AML-193 (cell line): ENCODE measurements around the gene HOXB3.

ENCODE experiments used
- DNase-seq, 2 experiments: peaks; one replicate each; lab custom pipeline; 2025; lab: John Stamatoyannopoulos, UW

HOXB3 gene

DNA sequence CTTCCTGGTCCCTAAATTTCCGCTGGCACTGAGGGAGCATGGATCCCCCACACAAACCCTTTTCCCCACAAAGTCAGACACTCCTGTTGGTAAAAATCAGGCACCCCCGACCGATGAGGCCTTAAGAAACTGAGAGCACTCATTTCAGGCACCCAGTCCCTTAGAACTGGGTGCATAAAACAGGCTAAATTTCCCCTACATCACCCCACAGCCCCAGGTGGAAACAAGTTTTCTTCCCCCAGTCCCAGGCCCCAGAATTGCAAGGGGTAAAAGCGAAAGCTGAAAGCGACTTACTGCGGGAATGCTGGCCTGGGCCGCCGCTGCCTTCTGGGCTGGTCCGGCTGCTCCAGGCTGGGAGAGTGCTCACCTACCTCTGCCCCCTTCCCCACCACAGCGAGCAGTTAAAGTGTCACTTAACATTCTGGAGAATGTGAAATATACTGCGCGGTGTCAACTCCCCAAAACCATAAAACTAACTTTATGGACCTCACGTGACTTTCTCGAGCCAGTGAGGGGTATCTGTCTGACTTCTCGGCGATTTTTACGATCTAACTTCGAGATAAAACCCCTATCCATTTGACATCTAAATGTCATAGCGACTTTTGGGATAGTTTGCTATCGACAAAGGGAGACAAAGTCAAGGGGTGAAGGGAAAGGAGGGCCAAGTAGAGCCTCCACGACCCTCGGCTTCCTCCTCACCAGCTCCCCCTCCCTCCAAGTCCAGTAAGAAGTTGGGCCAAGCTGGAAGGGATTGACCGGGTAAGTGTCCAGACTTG is at the start of gene HOXB3:
HOXB3 (minus strand) TSS at position 411 of the 776 bp plus-strand sequence. CDS start 37,767 bp downstream, outside the sequence.
- DNase-seq = no peak

DNA sequence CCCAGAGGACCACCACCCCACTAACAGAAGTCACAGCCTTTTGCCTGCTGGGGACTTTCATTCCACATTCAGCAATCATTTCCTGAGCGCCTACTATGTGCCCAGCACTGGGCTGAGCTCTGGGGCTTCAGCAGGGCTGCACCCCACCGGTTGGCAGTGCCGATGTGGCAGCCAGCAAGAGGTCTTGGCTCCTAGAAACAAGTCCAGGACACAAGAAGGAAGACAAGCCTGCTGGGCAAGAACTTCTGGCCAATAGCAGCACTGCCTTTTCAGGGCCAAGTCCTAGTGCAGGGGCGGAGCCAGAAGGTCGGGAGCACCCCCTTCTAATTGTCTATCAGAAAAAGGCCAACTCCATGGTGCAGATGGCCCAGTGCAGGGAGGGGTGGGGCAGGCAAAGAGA is 49.1 kb upstream of the HOXB3 start:
- no peak for DNase-seq

DNA sequence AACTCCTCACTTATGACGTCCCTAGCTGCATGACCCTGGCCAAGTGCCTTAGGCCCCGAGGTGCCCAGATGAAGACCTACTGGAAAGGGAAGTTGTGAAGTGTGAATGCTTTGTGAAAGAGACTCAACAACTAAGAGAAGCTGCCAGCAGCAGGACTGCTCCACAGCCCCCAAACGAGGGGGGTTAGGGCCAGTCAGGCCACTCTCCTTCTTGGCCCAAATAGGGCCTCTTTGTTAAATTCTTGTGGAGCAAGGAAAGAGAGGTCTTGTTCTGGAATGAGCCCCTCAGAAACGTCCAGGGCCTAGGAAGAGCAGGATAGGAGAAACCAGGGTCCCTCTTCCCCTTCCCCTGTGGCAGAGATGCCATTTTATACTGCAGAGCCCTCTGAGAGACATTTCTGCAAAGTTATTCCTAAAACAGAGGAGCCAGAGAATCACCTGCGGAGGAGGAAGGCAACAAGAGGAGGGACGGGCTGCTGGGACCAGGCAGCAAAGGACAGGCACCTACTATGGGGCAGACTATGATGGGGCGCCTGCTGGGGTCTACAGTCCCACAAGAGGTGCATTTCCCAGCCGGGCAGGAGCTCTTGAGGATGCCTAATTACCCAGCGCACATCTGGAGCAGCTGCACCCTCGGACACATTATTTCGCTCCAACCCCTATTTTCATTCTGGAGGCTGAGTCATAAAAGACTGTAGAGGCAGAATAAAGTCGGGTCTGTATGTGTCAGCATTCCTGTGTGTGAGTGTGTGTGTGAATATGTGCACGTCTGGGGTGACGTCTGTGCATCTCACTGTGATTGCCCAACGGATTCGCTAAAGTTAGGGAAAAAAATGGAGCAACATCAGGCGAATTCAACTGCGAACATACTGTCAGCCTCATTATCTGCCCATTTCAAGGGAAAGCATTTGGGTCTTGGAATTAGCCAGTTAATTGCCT is 47.6 kb upstream of the HOXB3 start:
- no peak for DNase-seq

DNA sequence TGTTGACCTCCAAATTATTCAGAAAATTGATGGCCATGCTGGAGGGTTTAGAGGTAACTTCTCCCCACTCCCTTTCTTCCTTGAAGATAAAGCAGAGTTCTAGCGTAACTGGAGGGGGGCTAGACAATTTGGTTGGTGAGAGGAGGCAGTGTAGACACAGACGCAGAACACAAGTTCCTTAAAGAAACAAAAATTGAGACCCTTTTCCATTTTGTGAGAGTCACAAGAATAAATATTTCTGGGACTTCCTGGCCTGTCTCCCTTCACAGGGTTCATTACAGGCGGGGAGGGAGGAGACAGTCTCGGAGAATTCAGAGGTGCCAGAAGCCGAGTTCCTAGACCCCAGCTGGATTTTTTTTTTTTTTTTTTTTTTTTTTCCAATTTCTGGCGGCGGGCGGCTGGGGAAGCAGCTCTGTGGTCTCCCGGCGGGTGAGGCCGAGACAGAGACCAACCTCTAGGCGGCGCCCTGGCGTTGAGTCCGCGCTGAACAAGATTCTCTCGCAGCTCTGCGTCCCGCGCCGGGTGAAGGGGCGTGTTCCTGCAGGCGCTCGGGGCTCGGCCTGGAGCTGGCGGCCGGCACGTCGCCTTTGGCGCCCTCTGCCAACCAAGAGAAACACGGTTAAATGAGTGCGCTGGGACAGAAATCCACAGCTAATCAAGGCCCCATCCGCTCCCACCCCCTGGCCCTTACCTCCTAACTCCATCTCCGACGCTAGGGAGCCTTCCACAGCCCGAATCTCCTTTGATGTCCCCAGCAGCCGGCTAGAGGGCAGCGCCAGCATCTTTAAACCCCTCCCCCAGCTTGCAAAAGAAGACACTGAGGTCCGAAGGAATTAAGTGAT is 46.4 kb upstream of the HOXB3 start:
- peak; percentile 86 to 91 for DNase-seq

DNA sequence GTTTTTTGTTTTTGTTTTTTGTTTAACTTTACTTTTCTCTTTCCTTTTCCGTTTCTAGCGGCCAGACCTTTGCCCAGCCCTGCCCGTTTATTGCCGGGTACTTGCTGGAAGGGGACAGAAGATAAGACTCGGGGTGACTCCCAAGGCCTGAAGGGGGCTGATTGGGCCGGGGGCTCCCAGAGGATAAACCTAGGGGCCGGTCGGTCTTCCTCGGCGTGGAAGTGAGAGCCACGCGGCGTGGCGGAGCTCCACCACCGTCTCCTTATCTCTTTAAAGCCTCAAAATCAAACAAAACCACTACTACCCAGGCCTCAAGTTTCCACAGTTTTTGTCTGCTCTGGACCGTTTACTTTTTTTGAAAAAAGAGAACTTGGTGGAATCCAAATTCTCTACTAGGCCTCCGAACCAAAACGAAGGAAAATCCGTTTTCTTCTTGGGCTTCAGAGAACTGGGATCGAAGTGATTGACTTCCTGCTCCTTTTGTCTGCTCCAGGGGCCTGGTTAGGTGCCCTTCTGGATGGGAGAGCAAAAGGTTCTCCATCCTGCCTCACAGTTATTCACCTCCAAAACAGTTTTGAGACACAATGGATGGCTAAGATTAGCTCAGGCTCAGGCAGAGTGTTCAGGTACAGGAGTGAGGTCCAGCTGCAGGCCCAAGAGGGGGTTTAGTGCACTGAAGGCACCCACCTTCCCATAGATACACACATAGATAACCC is 44.6 kb upstream of the HOXB3 start:
- DNase-seq = no peak

DNA sequence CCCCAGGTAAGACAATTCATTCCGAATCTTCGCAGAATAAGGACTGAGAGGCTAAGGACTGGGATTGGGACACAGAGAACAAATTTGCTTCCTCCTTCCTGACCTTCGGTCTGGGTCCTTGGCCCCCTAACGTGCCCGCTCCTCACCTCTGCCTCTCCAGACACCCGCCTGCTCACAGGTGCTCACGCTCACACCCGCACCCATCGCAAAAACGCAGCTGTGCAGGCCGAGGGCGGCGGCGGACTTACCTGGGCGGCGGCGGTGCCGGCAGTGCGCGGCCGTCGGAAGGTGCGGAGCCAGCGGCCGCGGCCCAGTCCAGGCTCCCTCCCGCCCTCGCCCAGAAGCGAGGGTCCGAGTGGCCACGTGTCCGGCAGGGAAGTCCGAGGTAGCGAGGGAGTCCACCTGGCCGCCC is 43.2 kb upstream of the HOXB3 start:
- DNase-seq = no peak

DNA sequence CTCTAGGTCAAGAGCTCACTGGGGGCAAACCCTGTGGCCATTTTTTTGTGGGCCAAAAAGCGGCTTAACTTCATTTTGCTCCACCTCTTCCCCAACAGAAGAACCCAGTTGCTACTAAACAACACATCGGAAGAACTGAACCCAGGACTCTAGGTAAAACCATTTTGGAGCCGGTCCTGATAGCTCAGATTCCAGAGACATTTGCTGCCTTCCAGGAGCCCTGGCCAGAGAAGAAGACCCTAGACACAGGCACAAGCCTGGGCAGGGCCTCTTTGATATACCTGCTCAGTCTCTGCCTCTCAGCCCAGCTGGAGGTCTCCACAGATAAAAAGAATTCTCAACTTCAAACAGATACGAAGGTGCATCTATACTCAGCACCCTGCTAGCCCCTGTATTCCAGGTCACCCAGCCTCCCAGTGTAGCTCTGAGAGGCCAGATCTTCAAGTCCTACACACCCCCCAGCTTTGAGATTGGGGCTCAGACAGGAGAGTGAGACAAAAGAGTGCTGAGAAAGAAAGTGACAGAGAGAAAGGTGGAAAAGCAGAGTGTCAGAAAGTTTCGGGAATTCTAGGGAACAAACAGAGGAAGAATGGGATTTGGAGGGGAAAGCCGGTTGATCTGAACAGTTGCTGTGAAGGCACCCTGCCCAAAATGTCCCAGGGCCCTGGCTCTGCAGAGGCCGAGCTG is 42.7 kb upstream of the HOXB3 start:
- no peak for DNase-seq

DNA sequence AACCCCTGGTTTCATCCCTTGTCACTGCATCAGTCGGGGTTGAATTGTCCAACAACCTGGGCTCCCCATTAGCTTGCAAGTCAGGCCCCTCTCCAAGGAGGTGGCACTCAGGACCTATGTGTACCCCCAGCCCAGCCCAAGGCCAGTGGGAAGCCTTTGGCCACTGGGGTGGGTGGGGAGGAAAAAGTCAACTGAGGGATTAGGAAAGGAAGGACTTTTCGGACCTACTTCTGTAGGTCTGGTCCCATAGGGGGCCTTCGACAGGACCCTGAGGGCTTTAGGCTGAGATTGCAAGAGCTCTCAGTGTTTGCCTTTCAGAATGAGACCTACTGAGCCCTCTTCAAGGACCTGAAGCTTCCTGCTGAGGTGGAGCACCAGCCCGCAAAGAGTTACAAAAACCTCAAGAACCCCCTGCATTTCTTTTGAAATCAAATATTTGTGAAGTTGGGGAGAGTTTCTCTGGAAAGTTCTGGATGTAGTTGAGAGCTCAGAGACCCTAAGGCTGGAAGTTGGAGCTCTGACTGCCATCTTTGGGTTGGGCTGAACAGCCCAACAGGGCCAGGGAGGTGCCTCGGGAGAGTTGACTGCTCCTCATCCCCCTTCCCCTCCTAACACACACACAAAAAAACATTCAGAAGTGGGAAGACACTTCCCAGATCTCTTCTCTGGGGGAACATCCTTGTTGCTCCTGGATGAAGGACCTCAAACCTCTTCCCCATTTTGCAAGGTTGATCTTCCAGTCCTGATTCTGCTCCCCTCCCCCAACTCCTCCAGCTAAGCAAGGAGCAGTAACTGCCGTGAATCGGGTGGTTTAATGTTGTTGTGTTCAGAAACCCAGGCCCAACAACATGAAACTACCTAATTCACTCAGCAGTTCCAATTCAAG is 41.9 kb upstream of the HOXB3 start:
- no peak for DNase-seq

DNA sequence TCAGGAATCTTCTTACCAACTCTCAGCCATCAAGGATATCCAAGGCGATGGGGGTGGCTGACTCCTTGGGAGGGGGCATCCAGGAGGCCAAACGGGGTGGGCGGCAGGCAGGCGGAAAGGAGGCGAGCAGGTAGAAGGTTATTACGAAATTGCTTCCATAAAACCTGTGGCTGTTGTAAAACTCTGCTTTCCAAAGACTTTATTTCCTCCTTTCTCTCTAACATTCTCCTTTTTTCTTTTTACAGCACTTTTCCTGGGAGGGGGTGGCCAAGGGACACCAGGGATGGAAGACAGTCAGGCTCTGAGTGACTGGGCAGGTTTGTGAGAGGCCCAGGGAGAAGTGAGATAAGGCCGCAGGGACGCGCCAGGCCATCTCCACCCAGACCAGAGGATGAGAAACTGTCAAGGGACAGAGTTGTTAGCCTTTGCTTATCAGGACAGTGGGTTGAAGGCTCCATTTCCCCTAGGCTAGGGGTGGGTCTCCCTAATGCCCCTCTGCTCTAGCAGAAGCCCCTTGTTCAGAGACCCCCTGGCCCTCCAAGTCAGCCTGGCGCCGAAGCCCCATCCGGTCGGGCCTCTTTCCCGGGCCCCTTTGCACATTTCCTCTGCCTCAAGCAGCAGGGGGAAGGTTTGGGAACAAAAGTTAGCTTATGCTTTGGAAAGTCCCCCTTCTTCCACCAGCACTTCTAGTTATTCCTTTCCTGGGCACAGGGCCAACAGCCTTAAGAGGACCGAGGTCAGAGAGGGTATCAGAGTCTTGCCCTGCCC is 41.1 kb upstream of the HOXB3 start:
- no peak for DNase-seq

DNA sequence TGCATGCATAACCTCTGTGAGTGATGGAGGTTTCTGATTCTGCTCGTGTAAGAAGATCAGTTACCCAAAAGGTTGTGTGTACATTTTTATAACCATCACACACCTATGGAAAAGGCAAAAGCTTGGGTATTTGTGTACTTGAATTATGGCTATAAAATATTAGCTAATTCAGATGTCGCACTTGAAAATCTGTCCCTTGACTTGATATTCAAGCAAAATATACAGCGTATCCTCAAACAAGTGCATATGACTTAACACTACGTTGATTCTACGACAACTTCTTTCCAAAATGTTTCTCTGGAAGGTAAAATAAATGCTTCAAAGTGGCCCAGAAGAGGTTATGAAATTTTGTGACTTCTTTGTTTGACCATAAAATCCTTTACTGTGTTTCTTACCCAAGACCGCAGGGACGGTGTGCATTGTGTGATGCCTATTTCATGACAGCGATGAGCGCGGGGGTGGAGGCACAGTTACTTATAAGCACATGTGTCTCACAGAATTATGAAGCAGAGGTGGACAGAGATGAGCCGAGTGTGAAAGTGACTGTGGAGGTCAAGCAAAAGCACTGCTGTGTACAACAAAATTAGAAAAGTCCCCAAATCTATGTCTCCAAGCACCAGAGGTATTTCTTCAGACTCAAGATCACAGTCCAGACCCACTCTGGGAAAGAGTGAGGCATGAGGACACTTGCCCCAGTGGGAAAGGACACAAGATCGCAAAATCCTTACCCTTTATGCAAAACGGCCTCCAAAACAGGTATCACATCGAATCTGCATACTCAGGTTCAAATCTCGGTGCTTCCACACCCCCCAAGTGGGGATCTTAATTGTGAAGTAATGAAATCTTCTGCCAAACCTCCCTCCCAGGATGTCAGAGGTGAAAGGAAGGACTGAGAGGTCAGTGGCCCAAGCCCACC is 40.2 kb upstream of the HOXB3 start:
- no peak for DNase-seq

DNA sequence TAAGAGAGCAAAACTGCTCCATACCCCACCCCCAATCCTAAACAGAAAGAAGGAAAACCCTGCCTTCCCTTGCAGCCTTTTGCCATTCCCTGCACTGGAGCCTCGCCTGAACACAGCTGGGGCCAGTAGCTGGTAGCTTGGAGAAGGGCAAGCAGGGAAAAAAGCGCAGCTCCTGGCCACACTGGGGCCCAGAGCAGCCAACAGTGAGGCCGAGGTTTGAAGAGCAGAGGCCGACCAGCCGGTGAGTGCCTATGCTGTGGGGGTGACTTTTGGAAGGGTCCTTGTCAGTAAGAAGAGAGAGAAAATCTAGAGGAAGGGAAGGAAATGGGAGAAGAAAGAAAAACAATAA is 39.3 kb upstream of the HOXB3 start:
- DNase-seq = no peak

DNA sequence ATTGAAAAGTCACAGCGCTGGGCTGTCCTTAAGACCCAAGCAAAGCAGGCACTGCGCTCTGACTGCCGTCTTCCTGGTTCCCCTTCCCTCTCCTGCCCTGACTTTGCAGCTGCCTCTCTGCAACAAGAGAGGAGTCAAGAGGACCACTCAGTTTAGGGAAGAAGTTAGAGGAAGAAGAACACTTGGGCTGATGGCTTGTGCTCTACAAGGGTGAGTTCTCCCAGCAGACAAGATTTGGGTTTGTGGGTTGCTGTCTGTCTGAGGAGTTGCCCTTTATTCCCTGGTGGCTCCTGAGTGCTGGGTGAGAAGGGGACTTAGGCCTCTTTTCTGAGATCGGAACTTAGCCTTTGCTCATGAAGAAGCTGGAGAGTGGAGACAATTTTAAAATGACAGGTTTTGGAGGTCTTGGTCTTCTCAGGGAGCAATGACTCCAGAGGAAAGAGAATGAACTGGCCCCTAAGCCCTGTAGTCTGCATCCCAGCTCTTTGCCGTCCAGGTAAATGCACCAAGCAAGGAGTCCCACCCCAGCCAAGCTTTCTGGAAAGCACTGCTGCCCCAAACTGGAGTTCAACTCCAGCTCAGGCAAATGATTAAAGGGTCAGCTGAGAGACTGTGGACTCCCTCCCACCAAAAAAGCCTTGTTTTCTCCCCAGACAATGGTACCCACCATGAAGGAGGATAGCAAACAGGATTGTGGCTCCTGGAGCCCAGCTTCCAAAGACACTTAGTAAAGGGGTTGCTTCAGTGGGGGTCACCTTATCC is 38.8 kb upstream of the HOXB3 start:
- peak in 1 of 2 experiments; percentile 9 for DNase-seq

DNA sequence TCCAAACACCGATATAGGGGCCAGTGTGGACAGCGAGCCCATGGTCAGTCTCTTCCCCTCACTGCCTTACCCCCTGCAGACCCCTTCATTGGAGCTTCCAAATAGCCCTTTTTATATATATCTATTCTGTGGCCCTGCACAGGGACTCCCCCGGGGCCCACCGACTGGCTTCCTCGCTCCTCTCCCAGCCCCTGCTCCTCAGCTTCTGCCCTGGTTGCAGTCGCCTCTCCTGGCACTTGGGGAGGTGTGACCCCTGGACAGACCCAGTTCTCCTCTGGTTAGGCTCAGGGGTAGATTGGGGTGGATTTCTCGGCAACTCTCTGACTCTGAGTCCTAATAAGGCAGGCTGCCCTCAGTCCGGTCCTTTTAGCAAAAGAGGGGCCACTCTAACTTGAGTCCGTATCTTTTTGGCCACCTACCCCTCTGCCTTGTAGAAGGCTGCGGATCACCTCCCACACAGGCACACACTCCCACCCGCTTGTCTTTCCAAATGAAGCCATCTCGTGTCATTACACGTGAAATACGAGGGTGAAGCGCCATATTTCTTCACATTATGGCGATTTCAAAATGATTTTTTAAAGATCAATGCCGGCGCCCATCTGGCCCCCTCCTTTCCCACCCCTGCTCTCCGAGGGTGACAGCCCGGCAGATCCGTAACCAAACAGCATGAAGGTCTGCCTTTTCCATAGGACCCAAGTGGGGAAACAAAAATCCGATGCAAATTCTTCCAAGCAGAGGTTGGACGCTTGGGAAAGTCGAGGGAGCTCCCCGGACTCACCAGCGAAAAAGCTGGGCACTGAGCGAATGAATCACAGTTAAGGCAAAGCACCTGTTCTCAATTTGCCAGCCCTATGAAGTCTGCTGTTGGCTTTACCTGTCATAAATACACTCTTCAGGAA is 37.8 kb upstream of the HOXB3 start:
- no peak for DNase-seq

DNA sequence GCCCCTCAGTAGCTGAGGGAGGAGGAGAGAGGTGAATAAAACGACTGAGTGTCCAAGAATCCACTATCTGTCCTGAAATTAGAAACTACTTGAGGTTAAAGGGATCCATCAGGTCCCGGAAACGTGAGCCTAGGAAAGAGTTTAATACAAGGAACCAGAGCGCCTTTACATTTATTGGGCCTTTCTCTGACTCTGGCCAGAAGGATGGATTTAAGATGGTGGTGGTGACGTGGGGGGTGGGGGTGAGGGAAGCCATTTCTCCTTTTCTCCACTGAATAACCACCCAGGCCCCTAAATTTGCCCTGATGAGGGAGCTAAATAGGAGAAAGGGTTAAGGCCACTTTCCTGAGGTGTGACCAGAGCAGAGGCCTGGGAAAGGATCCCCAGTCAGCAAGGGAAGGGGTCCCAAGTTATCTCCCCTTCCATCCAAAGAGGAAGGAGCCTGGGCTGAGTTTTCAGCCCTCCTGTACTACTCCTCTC is 37.1 kb upstream of the HOXB3 start:
- no peak for DNase-seq

DNA sequence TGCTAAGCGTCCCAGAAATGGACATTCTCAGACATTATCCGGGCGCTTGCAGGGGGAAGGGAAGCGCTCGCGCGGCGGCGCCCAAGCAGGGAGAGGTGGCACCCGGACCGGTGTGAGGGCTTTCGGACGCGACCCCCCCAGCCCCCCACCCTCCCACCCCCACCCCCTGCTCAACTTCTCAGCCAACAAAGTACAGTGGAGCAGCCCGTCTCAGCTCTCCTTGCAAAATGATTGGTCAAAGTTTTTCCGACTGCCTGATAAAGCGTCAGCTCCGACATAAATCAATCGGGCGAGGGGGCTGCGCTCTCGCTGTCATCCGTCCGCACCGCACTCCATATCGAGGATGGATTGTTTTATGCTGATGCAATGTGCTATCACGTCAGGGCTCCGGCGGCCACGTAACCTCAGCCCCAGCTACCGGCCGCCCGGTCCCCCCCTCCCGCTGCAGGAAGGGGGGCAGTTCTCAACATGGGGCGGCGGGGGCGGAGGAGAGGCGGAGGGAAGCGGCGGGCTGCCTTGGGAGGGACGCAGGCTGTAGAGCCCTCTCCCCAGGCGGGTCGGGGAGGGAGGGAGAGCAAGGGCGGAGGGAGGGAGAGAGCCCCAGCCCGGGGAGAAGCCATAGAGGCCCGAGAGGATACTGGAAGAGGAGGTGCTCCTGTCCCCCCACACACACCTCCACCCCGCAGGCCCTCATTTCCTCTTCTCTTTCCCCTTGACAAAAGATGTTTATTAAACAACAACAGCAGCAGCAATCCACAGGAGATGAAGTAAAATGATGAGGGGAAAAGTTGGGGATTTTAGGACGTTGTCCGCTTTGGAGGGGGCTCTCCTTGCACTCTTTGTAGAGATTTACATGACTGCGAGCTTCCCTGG is 36.4 kb upstream of the HOXB3 start, which contains the start of gene HOXB9:
HOXB9 (minus strand) TSS at position 114 of the 873 bp plus-strand sequence; CDS start at position 25, 89 bp downstream.
- no peak for DNase-seq
